ENCODE data around the gene PCDH12. TPM values are rescaled to one million over a fixed set of nuclear protein-coding genes. Genes with fewer than 3 reads are reported as not detected.

The PCDH12 gene
- total and polyA plus RNA-seq, 8 donors, result 0.32 to 1.7 (median 0.93) TPM

DNA sequence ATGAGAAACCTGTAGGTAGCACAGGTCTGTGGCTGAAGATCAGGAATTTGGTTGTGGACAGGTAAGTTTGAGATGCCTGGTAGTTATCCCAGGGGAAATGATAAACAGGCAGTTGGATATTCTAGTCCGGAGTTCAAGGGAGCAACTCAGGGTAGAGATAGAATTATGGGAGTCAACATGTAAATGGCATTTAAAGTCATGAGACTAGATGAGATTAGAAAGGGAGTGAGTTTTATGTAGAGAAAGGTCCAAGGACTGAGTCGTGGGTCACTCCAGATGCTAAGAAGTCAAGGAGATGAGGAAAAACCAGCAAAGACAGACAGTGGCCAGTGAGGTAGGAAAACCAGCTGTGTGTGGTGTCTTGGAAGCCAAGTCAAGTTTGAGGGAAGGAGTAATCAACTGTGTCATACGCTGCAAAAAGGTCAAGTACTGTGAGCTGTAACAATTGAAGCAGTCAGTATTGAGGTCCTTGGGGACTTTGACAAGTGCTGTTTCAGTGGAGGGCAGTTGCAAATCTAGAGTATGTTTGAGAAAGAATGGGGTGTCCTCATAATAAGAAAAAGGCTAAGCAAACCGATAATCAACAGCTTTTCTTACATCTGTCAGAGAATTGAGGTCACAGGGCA lies 36.6 kb upstream of the PCDH12 start:
- H3K4me1 ChIP-seq, result no peaks in the 10 kb centered on the region
- 61 to 64% methylated on average over 4 of the region's 4 CpGs for WGBS, 2 donors
- no peak overlapping the region for H3K4me3 ChIP-seq
- TF ChIP-seq, protein P1, sequence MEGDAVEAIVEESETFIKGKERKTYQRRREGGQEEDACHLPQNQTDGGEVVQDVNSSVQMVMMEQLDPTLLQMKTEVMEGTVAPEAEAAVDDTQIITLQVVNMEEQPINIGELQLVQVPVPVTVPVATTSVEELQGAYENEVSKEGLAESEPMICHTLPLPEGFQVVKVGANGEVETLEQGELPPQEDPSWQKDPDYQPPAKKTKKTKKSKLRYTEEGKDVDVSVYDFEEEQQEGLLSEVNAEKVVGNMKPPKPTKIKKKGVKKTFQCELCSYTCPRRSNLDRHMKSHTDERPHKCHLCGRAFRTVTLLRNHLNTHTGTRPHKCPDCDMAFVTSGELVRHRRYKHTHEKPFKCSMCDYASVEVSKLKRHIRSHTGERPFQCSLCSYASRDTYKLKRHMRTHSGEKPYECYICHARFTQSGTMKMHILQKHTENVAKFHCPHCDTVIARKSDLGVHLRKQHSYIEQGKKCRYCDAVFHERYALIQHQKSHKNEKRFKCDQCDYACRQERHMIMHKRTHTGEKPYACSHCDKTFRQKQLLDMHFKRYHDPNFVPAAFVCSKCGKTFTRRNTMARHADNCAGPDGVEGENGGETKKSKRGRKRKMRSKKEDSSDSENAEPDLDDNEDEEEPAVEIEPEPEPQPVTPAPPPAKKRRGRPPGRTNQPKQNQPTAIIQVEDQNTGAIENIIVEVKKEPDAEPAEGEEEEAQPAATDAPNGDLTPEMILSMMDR (IDR thresholded peaks at IDR 0.05), result no peak
- intact Hi-C loops (cut with DNase I), result loop anchor here in 1 of 3 donors (10.0 kb wide), 1 partner anchor 140 kb away; no protein-coding TSS in a partner anchor
- no peak overlapping the region for H3K27ac ChIP-seq
- H3K27me3 ChIP-seq, result no peaks in the 10 kb centered on the region
- no peak for ATAC-seq
- H3K9me3 ChIP-seq, result no peaks in the 10 kb centered on the region
- no peak for DNase-seq
- no peak for FAIRE-seq
- peaks cover 0 to 4% (median 0%) of the 10 kb centered on the region in 3 donors for H3K36me3 ChIP-seq

DNA sequence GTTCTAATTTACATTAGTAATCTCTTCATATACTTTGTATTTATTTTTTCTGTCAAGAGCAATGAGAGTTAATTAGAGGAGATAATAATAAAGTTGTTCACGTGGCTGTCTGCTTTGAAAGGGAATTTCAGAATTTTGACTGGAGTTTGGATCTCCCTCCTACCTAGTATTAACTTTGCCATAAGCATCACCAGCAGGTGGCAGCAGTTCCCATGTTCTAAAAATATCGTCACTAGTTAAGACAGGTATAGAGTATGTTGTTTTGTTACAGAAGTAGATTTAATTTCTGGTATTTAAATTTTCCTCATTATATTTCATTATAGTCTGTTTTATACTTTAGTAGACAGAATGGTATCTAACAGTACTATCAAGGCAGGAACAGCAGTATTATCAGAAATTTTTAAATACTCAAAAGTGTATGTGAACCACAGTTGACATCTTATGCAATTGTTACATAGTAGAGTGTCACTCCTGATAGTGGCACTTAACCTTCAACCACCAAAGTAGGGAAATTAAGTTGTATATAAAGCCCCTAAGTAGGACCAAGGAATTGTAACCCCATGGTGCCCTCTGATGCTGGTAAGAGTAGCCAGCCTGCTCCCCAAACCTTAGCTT lies 34.5 kb upstream of the PCDH12 start:
- Histone ChIP-seq H3K36me3 (peaks cover 0 to 8% (median 0%) of the 10 kb centered on the region in 3 donors), H3K4me3 (no peak overlapping the region), H3K9me3 (no peaks in the 10 kb centered on the region), H3K4me1 (no peaks in the 10 kb centered on the region), H3K27ac (no peak overlapping the region), H3K27me3 (no peaks in the 10 kb centered on the region)
- 1 to 2% methylated on average over 2 of the region's 2 CpGs for WGBS, 2 donors
- intact Hi-C loops (cut with DNase I), result loop anchor here in 1 of 3 donors (10.0 kb wide), 1 partner anchor 142 kb away; no protein-coding TSS in a partner anchor
- ATAC-seq (peak; percentile 82 to 91 (median 90)), FAIRE-seq (peak; percentile 91), DNase-seq (peak in 5 of 6 donors; percentile 50 to 81 (median 66))
- TF ChIP-seq, protein P1 (IDR thresholded peaks at IDR 0.05), result peak; percentile 58 to 72 (median 68)

DNA sequence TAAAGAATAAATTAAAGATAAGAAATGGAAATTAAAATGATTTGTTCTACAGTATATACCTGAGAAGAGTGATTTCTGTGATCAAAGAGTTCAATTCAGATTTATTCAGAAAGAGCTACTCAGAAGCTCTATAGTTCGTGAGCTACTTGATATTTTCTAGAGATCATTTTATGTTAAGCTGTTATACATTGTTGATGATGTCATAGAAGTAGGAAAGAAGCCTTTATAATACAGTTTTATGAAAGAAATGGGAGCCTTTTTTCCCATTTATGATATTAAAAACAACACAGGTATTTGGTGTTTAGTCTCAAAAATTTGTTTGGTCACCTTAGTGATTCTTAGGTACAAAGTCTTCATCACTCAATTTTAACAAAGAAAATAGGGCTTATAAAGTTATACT lies 31.7 kb upstream of the PCDH12 start:
- TF ChIP-seq, protein P1 (IDR thresholded peaks at IDR 0.05), result no peak
- H3K9me3 ChIP-seq, result no peaks in the 10 kb centered on the region
- H3K27me3 ChIP-seq, result no peaks in the 10 kb centered on the region
- H3K4me1 ChIP-seq, result no peaks in the 10 kb centered on the region
- DNase-seq, result no peak
- intact Hi-C loops (cut with DNase I), result loop anchor here in 1 of 3 donors (10.0 kb wide), 1 partner anchor 145 kb away; no protein-coding TSS in a partner anchor
- ATAC-seq, result no peak
- no peak overlapping the region for H3K4me3 ChIP-seq
- 0% methylated on average over 1 of the region's 1 CpG for WGBS, 2 donors
- no peak for FAIRE-seq
- H3K36me3 ChIP-seq, result peaks cover 0 to 14% (median 10%) of the 10 kb centered on the region in 3 donors
- no peak overlapping the region for H3K27ac ChIP-seq

DNA sequence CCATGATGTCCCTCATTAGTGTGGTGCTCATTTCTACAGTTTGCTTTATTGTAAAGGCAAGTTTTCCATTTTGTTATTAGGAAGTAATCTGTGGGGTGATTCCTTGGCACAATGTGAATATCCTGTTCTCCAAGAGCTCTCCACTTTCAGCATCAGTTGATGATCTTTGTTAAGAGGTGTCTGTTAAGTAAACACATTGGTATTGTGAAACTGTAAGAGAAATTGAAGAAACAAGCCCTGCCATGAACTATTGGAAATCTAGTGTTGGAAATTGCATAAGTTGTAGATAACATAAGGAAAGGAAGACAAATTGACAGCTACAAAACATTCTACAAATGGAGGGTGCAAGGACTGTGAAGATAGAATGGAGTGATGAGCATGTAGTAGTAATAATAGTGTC lies 28.1 kb upstream of the PCDH12 start:
- Histone ChIP-seq H3K36me3 (peaks cover 0 to 31% (median 26%) of the 10 kb centered on the region in 3 donors), H3K27ac (no peak overlapping the region), H3K4me3 (no peak overlapping the region), H3K9me3 (no peaks in the 10 kb centered on the region), H3K27me3 (no peaks in the 10 kb centered on the region), H3K4me1 (no peaks in the 10 kb centered on the region)
- intact Hi-C loops (cut with DNase I), result no loop called here
- DNase-seq (no peak), FAIRE-seq (no peak), ATAC-seq (no peak)
- TF ChIP-seq, protein P1 (IDR thresholded peaks at IDR 0.05), result no peak

DNA sequence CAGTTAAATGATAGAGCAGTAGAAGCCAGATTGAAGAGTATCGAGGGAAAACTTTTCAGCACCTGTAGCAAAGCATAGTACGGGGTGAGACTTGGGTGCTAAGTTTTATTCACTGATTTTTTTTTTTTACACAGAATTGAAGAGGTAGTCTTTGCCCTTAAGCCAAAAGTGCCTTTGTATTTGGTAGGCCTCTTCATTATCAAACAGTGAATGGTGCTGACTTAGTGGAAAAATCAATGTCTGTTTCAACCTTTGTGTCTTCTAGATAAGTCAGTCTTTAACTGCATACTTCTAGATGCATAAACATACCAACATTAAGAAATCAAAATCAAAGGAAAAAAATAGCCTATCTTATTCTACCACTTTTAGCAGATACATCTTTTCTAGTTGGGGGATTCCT lies 24.6 kb upstream of the PCDH12 start:
- intact Hi-C loops (cut with DNase I), result no loop called here
- Histone ChIP-seq H3K36me3 (peaks cover 0 to 49% (median 48%) of the 10 kb centered on the region in 3 donors), H3K9me3 (no peaks in the 10 kb centered on the region), H3K4me3 (no peak overlapping the region), H3K27ac (no peak overlapping the region), H3K27me3 (no peaks in the 10 kb centered on the region), H3K4me1 (no peaks in the 10 kb centered on the region)
- DNase-seq, result no peak
- TF ChIP-seq, protein P1 (IDR thresholded peaks at IDR 0.05), result no peak
- no peak for ATAC-seq
- no peak for FAIRE-seq
- 27 to 33% methylated on average over 2 of the region's 2 CpGs for WGBS, 2 donors

All from pancreas (tissue), 10 donors.